ENCODE data around the gene CKAP5.

DNA sequence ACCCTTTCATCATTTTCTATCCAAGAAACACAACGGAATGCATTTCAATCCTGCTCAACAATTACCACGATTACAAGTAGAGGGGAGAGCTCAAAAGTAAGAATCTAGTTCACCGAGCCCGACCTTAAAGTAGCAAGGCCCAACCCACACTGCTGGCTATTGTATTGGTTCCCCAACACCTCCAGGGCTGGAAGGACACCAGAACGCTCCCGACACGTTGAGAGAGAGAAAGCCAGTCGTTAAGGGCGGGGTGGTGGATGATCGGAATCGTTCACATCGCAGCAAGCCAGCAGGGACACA is 690 bp downstream of the CKAP5 start:
- TF ChIP-seq ZNF544 (tag by site-specific recombination; IDR thresholded peaks at IDR 0.05) (no peak), ZNF391 (tag by site-specific recombination; IDR thresholded peaks at IDR 0.05; ENCODE audit: borderline replicate concordance, low read depth) (no peak), ZNF350 (tag by site-specific recombination; IDR thresholded peaks at IDR 0.05) (no peak), ZBTB21 (tag by site-specific recombination; IDR thresholded peaks at IDR 0.05) (no peak), ZNF174 (tag by site-specific recombination; IDR thresholded peaks at IDR 0.05) (no peak), YY1 (tag by site-specific recombination; IDR thresholded peaks at IDR 0.05) (no peak), MZF1 (tag by site-specific recombination; IDR thresholded peaks at IDR 0.05; ENCODE audit: borderline replicate concordance) (no peak), ZNF416 (tag by site-specific recombination; IDR thresholded peaks at IDR 0.05) (no peak), ZNF530 (tag by site-specific recombination; IDR thresholded peaks at IDR 0.05; ENCODE audit: low read depth) (no peak)
- TF ChIP-seq, protein P1, sequence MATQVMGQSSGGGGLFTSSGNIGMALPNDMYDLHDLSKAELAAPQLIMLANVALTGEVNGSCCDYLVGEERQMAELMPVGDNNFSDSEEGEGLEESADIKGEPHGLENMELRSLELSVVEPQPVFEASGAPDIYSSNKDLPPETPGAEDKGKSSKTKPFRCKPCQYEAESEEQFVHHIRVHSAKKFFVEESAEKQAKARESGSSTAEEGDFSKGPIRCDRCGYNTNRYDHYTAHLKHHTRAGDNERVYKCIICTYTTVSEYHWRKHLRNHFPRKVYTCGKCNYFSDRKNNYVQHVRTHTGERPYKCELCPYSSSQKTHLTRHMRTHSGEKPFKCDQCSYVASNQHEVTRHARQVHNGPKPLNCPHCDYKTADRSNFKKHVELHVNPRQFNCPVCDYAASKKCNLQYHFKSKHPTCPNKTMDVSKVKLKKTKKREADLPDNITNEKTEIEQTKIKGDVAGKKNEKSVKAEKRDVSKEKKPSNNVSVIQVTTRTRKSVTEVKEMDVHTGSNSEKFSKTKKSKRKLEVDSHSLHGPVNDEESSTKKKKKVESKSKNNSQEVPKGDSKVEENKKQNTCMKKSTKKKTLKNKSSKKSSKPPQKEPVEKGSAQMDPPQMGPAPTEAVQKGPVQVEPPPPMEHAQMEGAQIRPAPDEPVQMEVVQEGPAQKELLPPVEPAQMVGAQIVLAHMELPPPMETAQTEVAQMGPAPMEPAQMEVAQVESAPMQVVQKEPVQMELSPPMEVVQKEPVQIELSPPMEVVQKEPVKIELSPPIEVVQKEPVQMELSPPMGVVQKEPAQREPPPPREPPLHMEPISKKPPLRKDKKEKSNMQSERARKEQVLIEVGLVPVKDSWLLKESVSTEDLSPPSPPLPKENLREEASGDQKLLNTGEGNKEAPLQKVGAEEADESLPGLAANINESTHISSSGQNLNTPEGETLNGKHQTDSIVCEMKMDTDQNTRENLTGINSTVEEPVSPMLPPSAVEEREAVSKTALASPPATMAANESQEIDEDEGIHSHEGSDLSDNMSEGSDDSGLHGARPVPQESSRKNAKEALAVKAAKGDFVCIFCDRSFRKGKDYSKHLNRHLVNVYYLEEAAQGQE (tag by site-specific recombination; IDR thresholded peaks at IDR 0.05): no peak
- TF ChIP-seq, protein P2, sequence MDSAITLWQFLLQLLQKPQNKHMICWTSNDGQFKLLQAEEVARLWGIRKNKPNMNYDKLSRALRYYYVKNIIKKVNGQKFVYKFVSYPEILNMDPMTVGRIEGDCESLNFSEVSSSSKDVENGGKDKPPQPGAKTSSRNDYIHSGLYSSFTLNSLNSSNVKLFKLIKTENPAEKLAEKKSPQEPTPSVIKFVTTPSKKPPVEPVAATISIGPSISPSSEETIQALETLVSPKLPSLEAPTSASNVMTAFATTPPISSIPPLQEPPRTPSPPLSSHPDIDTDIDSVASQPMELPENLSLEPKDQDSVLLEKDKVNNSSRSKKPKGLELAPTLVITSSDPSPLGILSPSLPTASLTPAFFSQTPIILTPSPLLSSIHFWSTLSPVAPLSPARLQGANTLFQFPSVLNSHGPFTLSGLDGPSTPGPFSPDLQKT (IDR thresholded peaks at IDR 0.05; ENCODE audit: borderline replicate concordance, low read depth, low read length): no peak
- TF ChIP-seq, protein P3, sequence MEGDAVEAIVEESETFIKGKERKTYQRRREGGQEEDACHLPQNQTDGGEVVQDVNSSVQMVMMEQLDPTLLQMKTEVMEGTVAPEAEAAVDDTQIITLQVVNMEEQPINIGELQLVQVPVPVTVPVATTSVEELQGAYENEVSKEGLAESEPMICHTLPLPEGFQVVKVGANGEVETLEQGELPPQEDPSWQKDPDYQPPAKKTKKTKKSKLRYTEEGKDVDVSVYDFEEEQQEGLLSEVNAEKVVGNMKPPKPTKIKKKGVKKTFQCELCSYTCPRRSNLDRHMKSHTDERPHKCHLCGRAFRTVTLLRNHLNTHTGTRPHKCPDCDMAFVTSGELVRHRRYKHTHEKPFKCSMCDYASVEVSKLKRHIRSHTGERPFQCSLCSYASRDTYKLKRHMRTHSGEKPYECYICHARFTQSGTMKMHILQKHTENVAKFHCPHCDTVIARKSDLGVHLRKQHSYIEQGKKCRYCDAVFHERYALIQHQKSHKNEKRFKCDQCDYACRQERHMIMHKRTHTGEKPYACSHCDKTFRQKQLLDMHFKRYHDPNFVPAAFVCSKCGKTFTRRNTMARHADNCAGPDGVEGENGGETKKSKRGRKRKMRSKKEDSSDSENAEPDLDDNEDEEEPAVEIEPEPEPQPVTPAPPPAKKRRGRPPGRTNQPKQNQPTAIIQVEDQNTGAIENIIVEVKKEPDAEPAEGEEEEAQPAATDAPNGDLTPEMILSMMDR (tag by site-specific recombination; IDR thresholded peaks at IDR 0.05): no peak
- TF ChIP-seq, protein P4, sequence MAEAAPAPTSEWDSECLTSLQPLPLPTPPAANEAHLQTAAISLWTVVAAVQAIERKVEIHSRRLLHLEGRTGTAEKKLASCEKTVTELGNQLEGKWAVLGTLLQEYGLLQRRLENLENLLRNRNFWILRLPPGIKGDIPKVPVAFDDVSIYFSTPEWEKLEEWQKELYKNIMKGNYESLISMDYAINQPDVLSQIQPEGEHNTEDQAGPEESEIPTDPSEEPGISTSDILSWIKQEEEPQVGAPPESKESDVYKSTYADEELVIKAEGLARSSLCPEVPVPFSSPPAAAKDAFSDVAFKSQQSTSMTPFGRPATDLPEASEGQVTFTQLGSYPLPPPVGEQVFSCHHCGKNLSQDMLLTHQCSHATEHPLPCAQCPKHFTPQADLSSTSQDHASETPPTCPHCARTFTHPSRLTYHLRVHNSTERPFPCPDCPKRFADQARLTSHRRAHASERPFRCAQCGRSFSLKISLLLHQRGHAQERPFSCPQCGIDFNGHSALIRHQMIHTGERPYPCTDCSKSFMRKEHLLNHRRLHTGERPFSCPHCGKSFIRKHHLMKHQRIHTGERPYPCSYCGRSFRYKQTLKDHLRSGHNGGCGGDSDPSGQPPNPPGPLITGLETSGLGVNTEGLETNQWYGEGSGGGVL (tag by site-specific recombination; IDR thresholded peaks at IDR 0.05): no peak

All from HEK293 (cell line).